HepG2 (cell line): Measurements from ENCODE around the gene TUBB. TPM values are rescaled to one million over a fixed set of nuclear protein-coding genes. Genes with fewer than 3 reads are reported as not detected.

ENCODE experiments used
- CENPX ChIP-seq: sonication (generic); formaldehyde crosslinking; IDR thresholded peaks from 2 replicates; pipeline ENCODE4 v1.9.0; 2021; ENCODE audit warnings: mild to moderate bottlenecking, missing genetic modification reagents, moderate library complexity
- DNMT1 ChIP-seq: sonication (generic); formaldehyde crosslinking; IDR thresholded peaks from 2 replicates; pipeline ENCODE4 v1.5.1; 2020; ENCODE audit warnings: mild to moderate bottlenecking, missing genetic modification reagents
- ELF3 ChIP-seq: IDR thresholded peaks from 2 replicates; pipeline ENCODE4 v1.6.1; 2016; ENCODE audit warnings: missing genetic modification reagents, missing compliant biosample characterization
- ETV6 ChIP-seq: sonication (generic); formaldehyde crosslinking; conservative IDR thresholded peaks from 2 replicates; pipeline ENCODE4 v1.4.0; 2020; ENCODE audit warnings: missing genetic modification reagents
- KAT2B ChIP-seq: fragments of 150-350 bp; IDR thresholded peaks from 2 replicates; pipeline ENCODE4 v1.6.1; 2014; ENCODE audit warnings: low read depth, low read length, borderline replicate concordance
- MYNN ChIP-seq: sonication (generic); formaldehyde crosslinking; IDR thresholded peaks from 2 replicates; pipeline ENCODE4 v1.4.0; 2020; ENCODE audit warnings: mild to moderate bottlenecking, low read depth, missing genetic modification reagents
- NR2F1 ChIP-seq, 2 experiments: fragments of 450-650 bp in 1 of 2; formaldehyde crosslinking in 1 of 2; IDR thresholded peaks; 2 replicates each; pipeline versions ENCODE4 v1.5.0 to v1.6.1; 2016 to 2020; ENCODE audit warnings: mild to moderate bottlenecking in 1 of 2, missing compliant biosample characterization in 1 of 2, missing genetic modification reagents in 1 of 2, moderate library complexity in 1 of 2
- PRMT3 ChIP-seq: sonication (generic); formaldehyde crosslinking; IDR thresholded peaks from 2 replicates; pipeline ENCODE4 v1.8.1; 2022; ENCODE audit warnings: low read depth, mild to moderate bottlenecking, moderate library complexity, missing genetic modification reagents, borderline replicate concordance
- RCOR2 ChIP-seq: IDR thresholded peaks from 2 replicates; pipeline ENCODE4 v1.6.1; 2016; ENCODE audit warnings: missing biosample characterization, missing genetic modification reagents
- ZBTB1 ChIP-seq: sonication (generic); formaldehyde crosslinking; IDR thresholded peaks from 2 replicates; pipeline ENCODE4 v1.4.0; 2020; ENCODE audit warnings: missing genetic modification reagents, borderline replicate concordance
- ZC3H4 ChIP-seq: sonication (generic); formaldehyde crosslinking; IDR thresholded peaks from 2 replicates; pipeline ENCODE4 v1.4.0; 2020; ENCODE audit warnings: missing genetic modification reagents, borderline replicate concordance
- ZEB1 ChIP-seq: IDR thresholded peaks from 2 replicates; pipeline ENCODE4 v1.6.1; 2012; ENCODE audit warnings: mild to moderate bottlenecking, low read depth, inconsistent platforms; ENCODE audit not compliant: insufficient replicate concordance
- ZNF224 ChIP-seq: sonication (generic); formaldehyde crosslinking; IDR thresholded peaks from 2 replicates; pipeline ENCODE4 v1.5.0; 2020; ENCODE audit warnings: mild to moderate bottlenecking, missing genetic modification reagents
- ZNF317 ChIP-seq: sonication (generic); formaldehyde crosslinking; IDR thresholded peaks from 2 replicates; pipeline ENCODE4 v1.5.0; 2020; ENCODE audit warnings: mild to moderate bottlenecking, missing genetic modification reagents
- polyA plus RNA-seq, 8 experiments: library from polyadenylated mRNA; depleted of rRNA in 3 of 8; stranded (reverse) in 7 of 8; unstranded in 1 of 8; fragments of >200 nt; fragmentation: Illumina TruSeq in 4 of 8; extraction: Trizol in 4 of 8; gene quantifications; 2 replicates each; pipeline versions ENCODE4 v1.2.1 to v1.2.3, GENCODE V29; 2011 to 2016; ENCODE audit warnings: low read depth in 4 of 8, missing spikeins in 1 of 8, mixed read lengths in 1 of 8; ENCODE audit not compliant: insufficient read depth in 1 of 8
- total RNA-seq, 5 experiments: library from RNA; depleted of rRNA; stranded (reverse); fragments of >200 nt; fragmentation: Illumina TruSeq; extraction: Trizol; gene quantifications; 2 replicates each; pipeline ENCODE4 v1.2.3, GENCODE V29; 2016; ENCODE audit warnings: low read depth in 1 of 5
- TF ChIP-seq, protein P1 (sequence below): IDR thresholded peaks from 2 replicates; pipeline ENCODE4 v1.6.1; 2016; ENCODE audit warnings: control low read depth
- TF ChIP-seq, protein P2 (sequence below): sonication (generic); formaldehyde crosslinking; IDR thresholded peaks from 2 replicates; pipeline ENCODE4 v1.4.0; 2020; ENCODE audit warnings: mild to moderate bottlenecking, missing genetic modification reagents
- TF ChIP-seq, protein P3 (sequence below): sonication (generic); formaldehyde crosslinking; IDR thresholded peaks from 2 replicates; pipeline ENCODE4 v1.4.0; 2020; ENCODE audit warnings: missing genetic modification reagents; ENCODE audit errors: not compliant biosample characterization
- TF ChIP-seq, protein P4 (sequence below): sonication (generic); formaldehyde crosslinking; IDR thresholded peaks from 2 replicates; pipeline ENCODE4 v1.4.0; 2020; ENCODE audit warnings: missing genetic modification reagents

The TUBB gene
- total and polyA plus RNA-seq, 2 of the 13 experiments (the other 11 are each of a cell fraction or from before 2014, with no cell fraction given) = 911 to 1,163 TPM

DNA sequence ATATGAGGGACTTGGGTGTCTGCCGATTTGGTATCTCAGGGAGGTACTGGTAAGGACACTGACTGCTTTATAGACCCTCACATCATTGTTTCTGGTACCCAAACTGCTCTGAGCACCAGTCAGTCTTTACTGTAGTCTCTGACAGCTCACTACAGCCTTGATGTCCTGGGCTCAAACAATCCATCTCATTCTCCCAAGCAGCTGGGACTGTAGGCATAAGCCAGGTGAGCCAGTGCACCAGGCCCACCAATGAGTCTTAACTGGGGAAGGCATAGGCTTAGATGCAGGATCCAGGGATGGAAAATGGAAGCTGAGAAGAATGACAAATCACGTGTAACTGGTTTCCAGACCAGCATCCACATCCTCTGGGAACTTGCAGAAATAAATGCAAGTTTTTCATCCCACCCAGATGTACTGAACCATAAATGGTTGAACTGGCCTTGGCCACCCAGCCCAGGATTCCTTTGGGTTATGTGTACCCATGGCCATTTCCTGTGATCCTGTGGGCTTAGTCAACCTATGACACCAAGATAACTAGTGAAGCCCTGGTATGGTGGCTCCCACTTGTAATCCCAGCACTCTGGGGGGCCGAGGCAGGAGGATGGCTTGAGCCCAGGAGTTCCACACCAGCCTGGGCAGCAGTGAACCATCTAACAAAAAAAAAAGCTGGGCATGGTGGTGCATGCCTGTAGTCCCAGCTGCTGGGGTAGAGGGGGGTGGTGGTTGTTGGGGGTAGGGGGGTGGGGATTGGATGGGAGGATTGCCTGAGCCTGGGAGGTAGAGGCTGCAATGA is 5.8 kb downstream of the TUBB start (continued):
- TF ChIP-seq, protein P1, sequence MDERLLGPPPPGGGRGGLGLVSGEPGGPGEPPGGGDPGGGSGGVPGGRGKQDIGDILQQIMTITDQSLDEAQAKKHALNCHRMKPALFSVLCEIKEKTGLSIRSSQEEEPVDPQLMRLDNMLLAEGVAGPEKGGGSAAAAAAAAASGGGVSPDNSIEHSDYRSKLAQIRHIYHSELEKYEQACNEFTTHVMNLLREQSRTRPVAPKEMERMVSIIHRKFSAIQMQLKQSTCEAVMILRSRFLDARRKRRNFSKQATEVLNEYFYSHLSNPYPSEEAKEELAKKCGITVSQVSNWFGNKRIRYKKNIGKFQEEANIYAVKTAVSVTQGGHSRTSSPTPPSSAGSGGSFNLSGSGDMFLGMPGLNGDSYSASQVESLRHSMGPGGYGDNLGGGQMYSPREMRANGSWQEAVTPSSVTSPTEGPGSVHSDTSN (CRISPR knock-in tag) = no peak
- no peak for TF ChIP-seq KAT2B
- 0 out of 2 replicates have a peak, but pooled peaks have one; percentile 15 for TF ChIP-seq ELF3 (CRISPR knock-in tag)
- TF ChIP-seq MYNN (CRISPR knock-in tag) = no peak
- no peak for TF ChIP-seq RCOR2 (CRISPR knock-in tag)
- TF ChIP-seq NR2F1 (CRISPR knock-in tag; IDR thresholded peaks at IDR 0.05) = no peak
- TF ChIP-seq ZNF317 = 0 out of 2 replicates have a peak, but pooled peaks have one; percentile 19
- TF ChIP-seq ZNF224 (CRISPR knock-in tag) = no peak
- TF ChIP-seq ZBTB1 (CRISPR knock-in tag) = no peak
- TF ChIP-seq, protein P2, sequence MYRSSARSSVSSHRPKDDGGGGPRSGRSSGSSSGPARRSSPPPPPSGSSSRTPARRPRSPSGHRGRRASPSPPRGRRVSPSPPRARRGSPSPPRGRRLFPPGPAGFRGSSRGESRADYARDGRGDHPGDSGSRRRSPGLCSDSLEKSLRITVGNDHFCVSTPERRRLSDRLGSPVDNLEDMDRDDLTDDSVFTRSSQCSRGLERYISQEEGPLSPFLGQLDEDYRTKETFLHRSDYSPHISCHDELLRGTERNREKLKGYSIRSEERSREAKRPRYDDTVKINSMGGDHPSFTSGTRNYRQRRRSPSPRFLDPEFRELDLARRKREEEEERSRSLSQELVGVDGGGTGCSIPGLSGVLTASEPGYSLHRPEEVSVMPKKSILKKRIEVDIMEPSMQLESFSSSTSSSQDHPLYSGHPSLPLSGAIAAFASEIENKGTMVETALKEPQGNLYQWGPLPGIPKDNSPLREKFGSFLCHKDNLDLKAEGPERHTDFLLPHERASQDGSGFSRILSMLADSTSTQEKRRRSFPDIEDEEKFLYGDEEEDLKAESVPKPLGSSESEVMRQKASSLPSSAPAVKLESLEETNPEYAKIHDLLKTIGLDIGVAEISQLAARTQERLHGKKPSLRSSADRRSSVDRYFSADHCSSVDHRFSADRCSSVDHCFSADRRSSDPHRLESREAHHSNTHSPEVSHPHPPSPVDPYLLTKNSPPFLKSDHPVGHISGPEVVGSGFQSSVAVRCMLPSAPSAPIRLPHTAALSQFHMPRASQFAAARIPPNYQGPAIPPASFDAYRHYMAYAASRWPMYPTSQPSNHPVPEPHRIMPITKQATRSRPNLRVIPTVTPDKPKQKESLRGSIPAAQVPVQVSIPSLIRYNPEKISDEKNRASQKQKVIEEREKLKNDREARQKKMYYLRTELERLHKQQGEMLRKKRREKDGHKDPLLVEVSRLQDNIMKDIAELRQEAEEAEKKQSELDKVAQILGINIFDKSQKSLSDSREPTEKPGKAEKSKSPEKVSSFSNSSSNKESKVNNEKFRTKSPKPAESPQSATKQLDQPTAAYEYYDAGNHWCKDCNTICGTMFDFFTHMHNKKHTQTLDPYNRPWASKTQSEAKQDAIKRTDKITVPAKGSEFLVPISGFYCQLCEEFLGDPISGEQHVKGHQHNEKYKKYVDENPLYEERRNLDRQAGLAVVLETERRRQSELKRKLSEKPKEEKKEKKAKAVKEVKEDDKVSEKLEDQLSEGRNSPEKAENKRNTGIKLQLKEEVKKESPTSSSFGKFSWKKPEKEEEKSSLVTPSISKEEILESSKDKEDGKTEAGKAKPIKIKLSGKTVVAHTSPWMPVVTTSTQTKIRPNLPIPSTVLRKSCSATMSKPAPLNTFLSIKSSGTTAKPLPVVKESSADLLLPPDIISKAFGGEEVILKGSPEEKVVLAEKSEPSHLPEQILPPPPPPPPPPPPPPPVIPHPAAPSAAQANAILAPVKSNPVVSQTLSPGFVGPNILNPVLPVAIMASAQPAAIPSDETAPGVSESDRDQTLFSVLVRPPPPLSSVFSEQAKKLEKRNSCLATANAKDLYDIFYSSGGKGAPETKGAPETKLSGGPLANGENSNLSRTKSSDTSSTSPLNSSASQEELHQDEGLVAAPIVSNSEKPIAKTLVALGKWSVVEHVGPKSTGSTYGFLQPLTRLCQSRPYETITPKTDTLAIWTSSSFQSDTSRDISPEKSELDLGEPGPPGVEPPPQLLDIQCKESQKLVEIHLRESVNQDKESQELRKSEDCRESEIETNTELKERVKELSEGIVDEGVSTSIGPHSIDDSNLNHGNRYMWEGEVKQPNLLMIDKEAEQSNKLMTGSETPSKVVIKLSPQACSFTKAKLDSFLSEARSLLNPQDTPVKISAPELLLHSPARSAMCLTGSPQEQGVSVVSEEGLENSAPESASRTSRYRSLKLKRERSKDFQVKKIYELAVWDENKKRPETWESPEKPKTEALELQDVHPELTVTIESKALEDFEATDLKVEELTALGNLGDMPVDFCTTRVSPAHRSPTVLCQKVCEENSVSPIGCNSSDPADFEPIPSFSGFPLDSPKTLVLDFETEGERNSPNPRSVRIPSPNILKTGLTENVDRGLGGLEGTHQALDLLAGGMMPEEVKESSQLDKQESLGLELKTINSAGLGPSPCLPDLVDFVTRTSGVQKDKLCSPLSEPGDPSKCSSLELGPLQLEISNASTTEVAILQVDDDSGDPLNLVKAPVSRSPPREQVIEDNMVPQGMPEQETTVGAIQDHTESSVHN (CRISPR knock-in tag) = peak; percentile 92
- peak; percentile 59; the same call in 1 of the 2 replicates for TF ChIP-seq ZC3H4 (CRISPR knock-in tag)
- 0 out of 2 replicates have a peak, but pooled peaks have one; percentile 39 for TF ChIP-seq PRMT3
- no peak for TF ChIP-seq DNMT1 (CRISPR knock-in tag)
- TF ChIP-seq, protein P3, sequence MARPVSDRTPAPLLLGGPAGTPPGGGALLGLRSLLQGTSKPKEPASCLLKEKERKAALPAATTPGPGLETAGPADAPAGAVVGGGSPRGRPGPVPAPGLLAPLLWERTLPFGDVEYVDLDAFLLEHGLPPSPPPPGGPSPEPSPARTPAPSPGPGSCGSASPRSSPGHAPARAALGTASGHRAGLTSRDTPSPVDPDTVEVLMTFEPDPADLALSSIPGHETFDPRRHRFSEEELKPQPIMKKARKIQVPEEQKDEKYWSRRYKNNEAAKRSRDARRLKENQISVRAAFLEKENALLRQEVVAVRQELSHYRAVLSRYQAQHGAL (CRISPR knock-in tag) = no peak
- TF ChIP-seq ZEB1 = peak; percentile 27
- TF ChIP-seq ETV6 = no peak
- TF ChIP-seq, protein P4, sequence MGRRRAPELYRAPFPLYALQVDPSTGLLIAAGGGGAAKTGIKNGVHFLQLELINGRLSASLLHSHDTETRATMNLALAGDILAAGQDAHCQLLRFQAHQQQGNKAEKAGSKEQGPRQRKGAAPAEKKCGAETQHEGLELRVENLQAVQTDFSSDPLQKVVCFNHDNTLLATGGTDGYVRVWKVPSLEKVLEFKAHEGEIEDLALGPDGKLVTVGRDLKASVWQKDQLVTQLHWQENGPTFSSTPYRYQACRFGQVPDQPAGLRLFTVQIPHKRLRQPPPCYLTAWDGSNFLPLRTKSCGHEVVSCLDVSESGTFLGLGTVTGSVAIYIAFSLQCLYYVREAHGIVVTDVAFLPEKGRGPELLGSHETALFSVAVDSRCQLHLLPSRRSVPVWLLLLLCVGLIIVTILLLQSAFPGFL (CRISPR knock-in tag) = no peak
- no peak for TF ChIP-seq CENPX (CRISPR knock-in tag)
